CD14-positive monocyte (primary cell): ENCODE data around the gene NECAB2. TPM values are rescaled to one million over a fixed set of nuclear protein-coding genes. Genes with fewer than 3 reads are reported as not detected.

Experiments used
- DNase-seq, 3 donors: peaks; one replicate each; pipeline ENCODE4 v3.0.0-alpha.2; 2011 to 2022
- H2AFZ ChIP-seq: 2 replicates; pipeline ENCODE4 v1.6.0; 2012; ENCODE audit warnings: mild to moderate bottlenecking, low read depth, low read length, inconsistent platforms; ENCODE audit not compliant: insufficient read depth, poor library complexity, severe bottlenecking
- H3K27ac ChIP-seq, 2 donors: 1 replicate in 1 of 2; 2 replicates in 1 of 2; pipeline ENCODE4 v1.5.1; 2012 to 2013; ENCODE audit warnings: low read length in 2 of 2, control low read depth in 1 of 2, inconsistent platforms in 1 of 2, low read depth in 1 of 2, mild to moderate bottlenecking in 1 of 2
- H3K27me3 ChIP-seq, 2 donors: one replicate each; pipeline versions ENCODE4 v1.6.0 to v1.6.1; 2011 to 2013; ENCODE audit warnings: low read length in 2 of 2; ENCODE audit not compliant: control insufficient read depth in 2 of 2, insufficient read depth in 2 of 2
- H3K36me3 ChIP-seq, 2 donors: replicated peaks in 1 of 2; 1 replicate in 1 of 2; 2 replicates in 1 of 2; pipeline versions ENCODE4 v1.5.1 to v1.6.1; 2012 to 2013; ENCODE audit warnings: low read length in 2 of 2, control low read depth in 1 of 2, inconsistent platforms in 1 of 2, mild to moderate bottlenecking in 1 of 2; ENCODE audit not compliant: insufficient read depth in 2 of 2, control insufficient read depth in 1 of 2
- H3K4me1 ChIP-seq, 2 donors: 1 replicate in 1 of 2; 2 replicates in 1 of 2; pipeline versions ENCODE4 v1.5.1 to v1.6.1; 2012 to 2013; ENCODE audit warnings: low read length in 2 of 2, control low read depth in 1 of 2, inconsistent platforms in 1 of 2, mild to moderate bottlenecking in 1 of 2, moderate library complexity in 1 of 2; ENCODE audit not compliant: insufficient read depth in 2 of 2, control insufficient read depth in 1 of 2
- H3K4me2 ChIP-seq: replicated peaks from 2 replicates; pipeline ENCODE3; 2012; ENCODE audit warnings: low read length, moderate library complexity, mild to moderate bottlenecking; ENCODE audit not compliant: poor library complexity, severe bottlenecking; ENCODE audit errors: extremely low read depth
- H3K4me3 ChIP-seq, 3 experiments: fragments of 200-600 bp in 1 of 3; sonication (generic) in 1 of 3; replicated peaks in 1 of 3; 1 replicate in 2 of 3; 2 replicates in 1 of 3; pipeline ENCODE4 v1.5.1; 2011 to 2013; ENCODE audit warnings: low read length in 3 of 3, mild to moderate bottlenecking in 3 of 3, control low read depth in 2 of 3, low read depth in 2 of 3, inconsistent platforms in 1 of 3, moderate library complexity in 1 of 3
- H3K79me2 ChIP-seq: 2 replicates; pipeline ENCODE4 v1.6.0; 2012; ENCODE audit warnings: mild to moderate bottlenecking, control low read depth, inconsistent platforms, low read length, moderate library complexity; ENCODE audit not compliant: insufficient read depth
- H3K9ac ChIP-seq: 2 replicates; pipeline ENCODE4 v1.6.0; 2017; ENCODE audit warnings: low read length, mild to moderate bottlenecking; ENCODE audit not compliant: insufficient read depth, poor library complexity, severe bottlenecking
- H3K9me3 ChIP-seq, 2 donors: replicated peaks in 1 of 2; 1 replicate in 1 of 2; 2 replicates in 1 of 2; pipeline versions ENCODE4 v1.5.1 to v1.6.1; 2012 to 2013; ENCODE audit warnings: low read length in 2 of 2, control low read depth in 1 of 2; ENCODE audit not compliant: control insufficient read depth in 1 of 2, insufficient read depth in 1 of 2
- H4K20me1 ChIP-seq: 2 replicates; pipeline ENCODE4 v1.6.0; 2012; ENCODE audit warnings: mild to moderate bottlenecking, low read length, control low read depth, moderate library complexity; ENCODE audit not compliant: insufficient read depth
- H3K27ac Mint-ChIP-seq, 7 donors: one replicate each; pipeline ENCODE4 v1.8.0; 2020; ENCODE audit warnings: mild to moderate bottlenecking in 7 of 7, mixed read lengths in 7 of 7, moderate library complexity in 6 of 7, inconsistent platforms in 2 of 7
- H3K27me3 Mint-ChIP-seq, 3 donors: one replicate each; pipeline ENCODE4 v1.8.0; 2021 to 2022; ENCODE audit warnings: low read depth in 3 of 3, mild to moderate bottlenecking in 3 of 3, mixed read lengths in 3 of 3, moderate library complexity in 3 of 3, inconsistent platforms in 1 of 3
- H3K36me3 Mint-ChIP-seq, 2 donors: one replicate each; pipeline ENCODE4 v1.8.0; 2020; ENCODE audit warnings: mixed read lengths in 2 of 2, inconsistent platforms in 1 of 2, mild to moderate bottlenecking in 1 of 2
- H3K4me1 Mint-ChIP-seq: one replicate; pipeline ENCODE4 v1.8.0; 2020; ENCODE audit warnings: mild to moderate bottlenecking, mixed read lengths
- H3K4me3 Mint-ChIP-seq, 2 donors: one replicate each; pipeline ENCODE4 v1.8.0; 2020; ENCODE audit warnings: mild to moderate bottlenecking in 2 of 2, mixed read lengths in 2 of 2, moderate library complexity in 1 of 2
- H3K9me3 Mint-ChIP-seq, 7 donors: one replicate each; pipeline ENCODE4 v1.8.0; 2020 to 2022; ENCODE audit warnings: mixed read lengths in 7 of 7, mild to moderate bottlenecking in 6 of 7, moderate library complexity in 6 of 7, inconsistent platforms in 2 of 7
- WGBS: methylation state at CpG from one replicate; pipeline ENCODE4 v1.1.5; 2013; ENCODE audit warnings: missing lambda C conversion rate; ENCODE audit not compliant: insufficient coverage; 5-methylcytosine and 5-hydroxymethylcytosine counted together
- intact Hi-C, 2 donors: fragments of 100-400 bp; cut with micrococcal nuclease; formaldehyde crosslinking; loops; one replicate each; pipeline versions ENCODE4 v1.15.0 to v1.15.1; 2023
- polyA plus RNA-seq, 3 donors: library from polyadenylated mRNA; depleted of rRNA in 1 of 3; unstranded in 2 of 3; stranded (reverse) in 1 of 3; fragments of 300-500 nt in 2 of 3; fragments of >200 nt in 1 of 3; fragmentation: Illumina TruSeq in 2 of 3; gene quantifications; 1 replicate in 2 of 3; 2 replicates in 1 of 3; pipeline ENCODE4 v1.2.3, GENCODE V29; 2012 to 2021
- TF ChIP-seq, protein P1 (sequence below): fragments of 200-600 bp; IDR thresholded peaks from one replicate; pipeline ENCODE4 v1.8.0; 2022; ENCODE audit warnings: antibody characterized with exemption, mild to moderate bottlenecking

The NECAB2 gene
- polyA plus RNA-seq, 3 donors: 0.33 to 1.4 (median 0.52) TPM

DNA sequence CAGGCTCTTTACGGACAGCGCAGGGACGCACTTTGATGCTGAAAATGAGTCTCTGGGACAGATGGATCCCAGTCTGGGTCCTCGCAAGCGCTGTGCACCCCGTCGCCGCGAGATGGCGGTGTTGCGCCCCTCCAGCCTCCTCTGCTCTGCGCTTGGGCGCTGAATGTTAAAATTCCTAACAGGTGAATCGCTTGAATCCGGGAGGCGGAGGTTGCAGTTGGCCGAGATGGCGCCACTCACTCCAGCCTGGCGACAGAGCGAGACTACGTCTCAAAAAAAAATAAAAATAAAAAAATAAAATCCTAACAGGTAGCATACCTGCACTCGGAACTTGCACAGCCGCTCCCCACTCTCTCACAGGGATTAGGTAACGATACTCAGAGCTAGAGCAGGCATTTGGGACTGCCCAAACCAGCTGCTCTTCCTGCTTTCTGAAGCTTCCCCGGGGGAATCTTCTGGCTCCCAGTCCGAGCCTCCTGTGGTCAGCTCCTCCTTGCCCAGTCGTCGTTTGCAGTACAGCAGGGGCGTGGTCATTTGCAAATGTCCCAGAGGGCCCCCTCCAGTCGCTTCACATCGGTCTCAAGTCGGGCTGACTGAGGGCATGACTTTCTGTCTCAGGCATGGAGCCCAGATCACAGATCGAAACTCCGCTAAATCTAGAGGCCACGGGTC lies 41.2 kb upstream of the NECAB2 start:
- H3K9me3 ChIP-seq: no peaks in the 10 kb centered on the region
- TF ChIP-seq, protein P1, sequence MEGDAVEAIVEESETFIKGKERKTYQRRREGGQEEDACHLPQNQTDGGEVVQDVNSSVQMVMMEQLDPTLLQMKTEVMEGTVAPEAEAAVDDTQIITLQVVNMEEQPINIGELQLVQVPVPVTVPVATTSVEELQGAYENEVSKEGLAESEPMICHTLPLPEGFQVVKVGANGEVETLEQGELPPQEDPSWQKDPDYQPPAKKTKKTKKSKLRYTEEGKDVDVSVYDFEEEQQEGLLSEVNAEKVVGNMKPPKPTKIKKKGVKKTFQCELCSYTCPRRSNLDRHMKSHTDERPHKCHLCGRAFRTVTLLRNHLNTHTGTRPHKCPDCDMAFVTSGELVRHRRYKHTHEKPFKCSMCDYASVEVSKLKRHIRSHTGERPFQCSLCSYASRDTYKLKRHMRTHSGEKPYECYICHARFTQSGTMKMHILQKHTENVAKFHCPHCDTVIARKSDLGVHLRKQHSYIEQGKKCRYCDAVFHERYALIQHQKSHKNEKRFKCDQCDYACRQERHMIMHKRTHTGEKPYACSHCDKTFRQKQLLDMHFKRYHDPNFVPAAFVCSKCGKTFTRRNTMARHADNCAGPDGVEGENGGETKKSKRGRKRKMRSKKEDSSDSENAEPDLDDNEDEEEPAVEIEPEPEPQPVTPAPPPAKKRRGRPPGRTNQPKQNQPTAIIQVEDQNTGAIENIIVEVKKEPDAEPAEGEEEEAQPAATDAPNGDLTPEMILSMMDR: peak; percentile 99
- Mint-ChIP-seq H3K27ac (no peak overlapping the region), H3K36me3 (peaks cover 15 to 27% of the 10 kb centered on the region in 2 donors), H3K27me3 (no peaks in the 10 kb centered on the region), H3K9me3 (no peaks in the 10 kb centered on the region), H3K4me1 (no peaks in the 10 kb centered on the region), H3K4me3 (no peak overlapping the region)
- DNase-seq: peak; percentile 25 to 46 (median 42)
- H3K4me1 ChIP-seq: no peaks in the 10 kb centered on the region
- H3K27me3 ChIP-seq: no peaks in the 10 kb centered on the region
- H3K27ac ChIP-seq: no peak overlapping the region
- peaks cover 4 to 24% of the 10 kb centered on the region in 2 donors for H3K36me3 ChIP-seq
- no peaks in the 10 kb centered on the region for H3K79me2 ChIP-seq
- WGBS: 44% methylated on average over 29 of the region's 35 CpGs
- no peak overlapping the region for H3K4me3 ChIP-seq
- intact Hi-C loops: no loop called here
- H3K4me2 ChIP-seq: no peak overlapping the region
- H2AFZ ChIP-seq: no peak overlapping the region
- H4K20me1 ChIP-seq: no peaks in the 10 kb centered on the region
- no peak overlapping the region for H3K9ac ChIP-seq

DNA sequence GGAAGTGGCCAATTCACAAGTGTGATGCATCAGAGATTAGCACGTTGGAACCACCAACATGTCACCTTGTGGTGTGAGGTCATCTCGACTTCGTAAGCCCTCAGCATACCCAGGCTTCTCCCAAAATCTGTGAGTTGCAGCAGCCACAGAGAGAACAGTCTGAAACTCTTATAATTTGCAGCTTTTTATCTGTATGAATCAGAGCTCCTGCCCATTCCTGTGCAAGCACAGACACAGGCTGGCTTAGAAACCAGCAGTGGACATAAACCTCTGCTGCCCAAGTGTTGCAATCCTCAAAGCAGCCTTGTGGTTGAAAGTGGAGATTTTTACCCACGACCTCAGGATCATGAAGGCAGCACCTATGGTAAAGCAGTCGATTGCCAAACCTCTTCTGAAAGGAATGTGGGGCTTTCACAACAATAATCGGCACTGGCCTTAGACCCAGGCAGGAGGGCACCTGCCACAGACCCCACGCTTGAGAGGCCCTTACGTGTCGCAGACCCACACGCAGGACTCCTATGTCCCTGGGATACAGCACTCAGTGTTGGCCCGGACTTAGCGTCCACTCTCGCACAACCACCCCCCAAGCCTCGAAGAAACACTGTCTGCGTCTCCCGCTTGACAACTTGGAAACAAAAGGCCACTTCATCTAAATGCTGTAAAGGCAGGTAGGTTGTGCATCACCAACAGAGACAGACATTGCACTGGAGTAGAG lies 39.5 kb upstream of the NECAB2 start:
- intact Hi-C loops: no loop called here
- DNase-seq: no peak
- TF ChIP-seq, protein P1: no peak

More for the DNA sequence above, 39.5 kb upstream of the NECAB2 start:
- H3K27ac Mint-ChIP-seq: peak overlapping the region in 1 of 7 donors; percentile 11
- no peak overlapping the region for H3K4me3 Mint-ChIP-seq
- no peaks in the 10 kb centered on the region for H3K27me3 Mint-ChIP-seq
- peaks cover 13 to 22% of the 10 kb centered on the region in 2 donors for H3K36me3 Mint-ChIP-seq
- Histone ChIP-seq H3K79me2 (no peaks in the 10 kb centered on the region), H3K9me3 (no peaks in the 10 kb centered on the region), H2AFZ (no peak overlapping the region), H3K4me1 (no peaks in the 10 kb centered on the region), H3K36me3 (peaks cover 2 to 11% of the 10 kb centered on the region in 2 donors), H3K4me3 (no peak overlapping the region), H3K27ac (no peak overlapping the region), H3K9ac (no peak overlapping the region), H3K27me3 (no peaks in the 10 kb centered on the region), H4K20me1 (no peaks in the 10 kb centered on the region), H3K4me2 (no peak overlapping the region)
- WGBS: 79% methylated on average over 12 of the region's 16 CpGs
- no peaks in the 10 kb centered on the region for H3K9me3 Mint-ChIP-seq
- no peaks in the 10 kb centered on the region for H3K4me1 Mint-ChIP-seq
